Endodermal cell (in vitro differentiated cells): ENCODE measurements around the gene SCEL. TPM values are rescaled to one million over a fixed set of nuclear protein-coding genes. Genes with fewer than 3 reads are reported as not detected.

Experiments used
- DNase-seq: peaks from one replicate; pipeline ENCODE4 v3.0.0-alpha.2; 2017
- H3K27ac ChIP-seq: 2 replicates; pipeline ENCODE4 v1.5.1; 2013; ENCODE audit warnings: mild to moderate bottlenecking, low read depth, low read length, moderate library complexity
- H3K27me3 ChIP-seq: 2 replicates; pipeline ENCODE4 v1.6.1; 2013; ENCODE audit warnings: mild to moderate bottlenecking, low read length, moderate library complexity; ENCODE audit not compliant: insufficient read depth, control insufficient read depth, poor library complexity, severe bottlenecking
- H3K36me3 ChIP-seq: 2 replicates; pipeline ENCODE4 v1.7.0; 2013; ENCODE audit warnings: mild to moderate bottlenecking, low read length, moderate library complexity; ENCODE audit not compliant: control insufficient read depth, insufficient read depth
- H3K4me1 ChIP-seq: one replicate; pipeline ENCODE4 v1.7.0; 2013; ENCODE audit warnings: low read length; ENCODE audit not compliant: control insufficient read depth, insufficient read depth
- H3K4me3 ChIP-seq: 2 replicates; pipeline ENCODE4 v1.5.1; 2013; ENCODE audit warnings: mild to moderate bottlenecking, low read length, moderate library complexity
- H3K9ac ChIP-seq: 2 replicates; pipeline ENCODE4 v1.6.1; 2013; ENCODE audit warnings: mild to moderate bottlenecking, low read length, moderate library complexity; ENCODE audit not compliant: poor library complexity, severe bottlenecking; ENCODE audit errors: extremely low read depth
- H3K9me3 ChIP-seq: 2 replicates; pipeline ENCODE4 v1.6.1; 2013; ENCODE audit warnings: mild to moderate bottlenecking, low read length, moderate library complexity; ENCODE audit not compliant: control insufficient read depth
- H3K27ac Mint-ChIP-seq: 2 replicates; pipeline ENCODE4 v1.8.0; 2020; ENCODE audit warnings: mixed read lengths
- H3K27me3 Mint-ChIP-seq: 2 replicates; pipeline ENCODE4 v1.8.0; 2021; ENCODE audit warnings: mild to moderate bottlenecking, mixed read lengths; ENCODE audit not compliant: insufficient read depth
- H3K36me3 Mint-ChIP-seq: 2 replicates; pipeline ENCODE4 v1.8.0; 2020; ENCODE audit warnings: low read depth, mixed read lengths
- H3K4me1 Mint-ChIP-seq: 2 replicates; pipeline ENCODE4 v1.8.0; 2020; ENCODE audit warnings: mixed read lengths
- H3K4me3 Mint-ChIP-seq: 2 replicates; pipeline ENCODE4 v1.8.0; 2020; ENCODE audit warnings: mild to moderate bottlenecking, moderate library complexity, mixed read lengths
- H3K9me3 Mint-ChIP-seq: 2 replicates; pipeline ENCODE4 v1.8.0; 2020; ENCODE audit warnings: mild to moderate bottlenecking, mixed read lengths
- WGBS, 2 experiments: methylation state at CpG; one replicate each; pipeline versions ENCODE4 v1.1.5 to v1.1.7; 2013; ENCODE audit warnings: missing lambda C conversion rate in 2 of 2, mixed read lengths in 1 of 2; ENCODE audit not compliant: insufficient coverage in 1 of 2, insufficient read length in 1 of 2; 5-methylcytosine and 5-hydroxymethylcytosine counted together
- total RNA-seq, 2 donors: library from RNA; stranded (reverse); fragmentation: NEBNext Ultra II Directional in 1 of 2; extraction: Animal tissue kit (Norgen Biotek cat#: 25700) in 1 of 2; gene quantifications; 2 replicates in 1 of 2; 3 replicates in 1 of 2; pipeline ENCODE4 v1.2.1, GENCODE V29; 2021
- TF ChIP-seq, protein P1 (sequence below): fragments of 200-600 bp; sonication (generic); conservative IDR thresholded peaks from 2 replicates; pipeline ENCODE4 v1.5.0; 2021; ENCODE audit warnings: antibody characterized with exemption, mild to moderate bottlenecking

SCEL gene
- total RNA-seq, 2 donors from 2014 or later: 0.18 TPM; not detected in 1

DNA sequence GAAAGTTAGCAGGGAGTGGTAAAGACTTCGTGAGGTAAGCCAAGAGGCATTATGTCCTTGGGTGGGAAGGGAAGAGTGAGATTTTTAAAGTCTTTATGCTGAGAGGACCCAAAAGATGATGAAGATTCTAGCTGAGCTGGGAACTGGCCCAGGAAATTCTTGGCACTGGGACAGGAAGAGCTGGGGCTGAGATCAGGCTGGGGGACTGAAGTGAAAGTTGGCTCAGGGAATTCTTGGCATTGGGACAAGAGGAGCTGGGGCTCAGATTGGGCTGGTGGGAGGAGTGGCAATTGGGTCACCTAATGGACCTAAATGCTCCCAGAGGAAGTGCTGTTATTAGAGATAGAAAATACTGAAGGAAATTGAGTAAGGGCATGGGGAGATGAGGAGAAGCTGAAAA, 8.8 kb downstream of the SCEL start:
- 83 to 86% methylated on average over 1 of the region's 1 CpG for WGBS, 2 experiments
- H3K27me3 Mint-ChIP-seq: no peaks in the 10 kb centered on the region
- Histone ChIP-seq H3K36me3 (no peaks in the 10 kb centered on the region), H3K27ac (no peak overlapping the region), H3K9me3 (no peaks in the 10 kb centered on the region), H3K27me3 (no peaks in the 10 kb centered on the region), H3K4me1 (no peaks in the 10 kb centered on the region), H3K9ac (no peak overlapping the region), H3K4me3 (no peak overlapping the region)
- no peak overlapping the region for H3K27ac Mint-ChIP-seq
- H3K36me3 Mint-ChIP-seq: no peaks in the 10 kb centered on the region
- no peak for DNase-seq
- H3K4me1 Mint-ChIP-seq: peaks cover 6% of the 10 kb centered on the region
- TF ChIP-seq, protein P1, sequence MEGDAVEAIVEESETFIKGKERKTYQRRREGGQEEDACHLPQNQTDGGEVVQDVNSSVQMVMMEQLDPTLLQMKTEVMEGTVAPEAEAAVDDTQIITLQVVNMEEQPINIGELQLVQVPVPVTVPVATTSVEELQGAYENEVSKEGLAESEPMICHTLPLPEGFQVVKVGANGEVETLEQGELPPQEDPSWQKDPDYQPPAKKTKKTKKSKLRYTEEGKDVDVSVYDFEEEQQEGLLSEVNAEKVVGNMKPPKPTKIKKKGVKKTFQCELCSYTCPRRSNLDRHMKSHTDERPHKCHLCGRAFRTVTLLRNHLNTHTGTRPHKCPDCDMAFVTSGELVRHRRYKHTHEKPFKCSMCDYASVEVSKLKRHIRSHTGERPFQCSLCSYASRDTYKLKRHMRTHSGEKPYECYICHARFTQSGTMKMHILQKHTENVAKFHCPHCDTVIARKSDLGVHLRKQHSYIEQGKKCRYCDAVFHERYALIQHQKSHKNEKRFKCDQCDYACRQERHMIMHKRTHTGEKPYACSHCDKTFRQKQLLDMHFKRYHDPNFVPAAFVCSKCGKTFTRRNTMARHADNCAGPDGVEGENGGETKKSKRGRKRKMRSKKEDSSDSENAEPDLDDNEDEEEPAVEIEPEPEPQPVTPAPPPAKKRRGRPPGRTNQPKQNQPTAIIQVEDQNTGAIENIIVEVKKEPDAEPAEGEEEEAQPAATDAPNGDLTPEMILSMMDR: no peak
- H3K9me3 Mint-ChIP-seq: peaks cover 2% of the 10 kb centered on the region
- no peak overlapping the region for H3K4me3 Mint-ChIP-seq

DNA sequence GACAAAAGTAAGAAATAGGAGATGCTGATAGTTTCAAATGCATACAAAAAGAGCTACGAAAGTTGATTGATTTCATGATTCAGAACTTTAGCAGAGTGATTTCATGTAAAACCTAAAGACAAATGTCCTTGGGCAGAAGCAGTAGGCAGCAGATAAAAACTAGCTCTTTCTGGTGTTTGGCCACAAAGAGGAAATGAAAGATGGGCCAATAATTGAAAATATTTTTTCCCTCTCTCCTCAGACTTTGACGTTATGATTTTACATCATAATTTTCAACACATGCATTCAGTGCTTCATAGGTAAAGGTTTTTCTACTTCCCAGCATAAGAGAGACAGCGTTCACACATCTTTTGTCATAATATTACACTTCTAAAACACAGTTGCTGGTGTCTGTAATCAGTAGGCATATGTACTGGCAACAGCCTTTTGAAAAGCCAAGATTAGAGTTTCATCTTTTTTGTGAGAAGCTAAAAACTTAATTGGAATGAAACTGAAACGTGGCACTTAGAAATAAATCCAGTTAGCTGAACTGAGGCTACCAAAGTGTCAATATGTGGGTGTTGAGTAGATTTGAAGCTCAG, 9.3 kb downstream of the SCEL start:
- no peak overlapping the region for H3K27ac Mint-ChIP-seq
- H3K9me3 Mint-ChIP-seq: peaks cover 2% of the 10 kb centered on the region
- H3K4me1 Mint-ChIP-seq: peaks cover 6% of the 10 kb centered on the region
- Histone ChIP-seq H3K9me3 (no peaks in the 10 kb centered on the region), H3K4me1 (no peaks in the 10 kb centered on the region), H3K27me3 (no peaks in the 10 kb centered on the region), H3K27ac (no peak overlapping the region), H3K36me3 (no peaks in the 10 kb centered on the region), H3K9ac (no peak overlapping the region), H3K4me3 (no peak overlapping the region)
- TF ChIP-seq, protein P1: no peak
- H3K36me3 Mint-ChIP-seq: no peaks in the 10 kb centered on the region
- 91 to 100% methylated on average over 3 to 4 of the region's 4 CpGs for WGBS, 2 experiments
- H3K4me3 Mint-ChIP-seq: no peak overlapping the region
- no peak for DNase-seq
- H3K27me3 Mint-ChIP-seq: no peaks in the 10 kb centered on the region

DNA sequence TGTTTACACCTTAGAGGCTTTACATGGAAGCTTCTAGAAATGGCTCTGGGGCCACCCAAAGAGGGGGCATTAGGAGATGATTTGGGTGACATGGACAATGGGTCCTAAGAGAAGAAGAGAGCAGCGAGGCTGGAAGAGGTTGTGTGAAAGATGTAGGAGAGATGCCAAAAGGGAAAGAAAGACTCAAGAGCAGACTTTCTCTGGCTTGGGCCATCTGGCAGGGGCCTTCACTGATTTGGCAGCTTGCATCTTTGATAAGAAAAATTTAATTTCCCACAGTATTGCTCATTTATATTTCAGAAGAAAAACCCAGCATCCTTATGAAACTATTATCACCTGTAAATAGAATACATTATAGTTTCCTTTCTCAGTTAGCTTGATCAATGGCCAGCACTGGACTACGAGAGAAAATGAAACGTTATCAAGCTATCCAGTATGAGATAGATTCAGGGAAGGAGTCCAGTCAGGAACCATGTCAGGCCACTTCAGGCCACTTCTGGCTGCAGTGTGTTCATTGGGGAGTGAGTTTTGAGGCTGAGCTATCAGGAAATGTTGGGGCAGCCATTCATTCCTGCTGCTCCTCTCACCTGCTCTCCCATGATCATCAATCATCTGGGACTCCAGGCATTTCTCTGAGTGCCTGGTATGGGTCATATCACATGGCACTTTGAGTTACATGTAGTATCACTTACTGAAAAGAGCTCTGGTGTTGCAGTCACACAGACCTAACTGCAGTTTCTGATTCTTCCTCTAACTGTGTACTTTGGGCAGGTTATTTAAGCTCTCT, 10.3 kb downstream of the SCEL start:
- Mint-ChIP-seq H3K36me3 (no peaks in the 10 kb centered on the region), H3K4me1 (peaks cover 6% of the 10 kb centered on the region), H3K9me3 (peaks cover 2% of the 10 kb centered on the region), H3K27me3 (no peaks in the 10 kb centered on the region), H3K27ac (no peak overlapping the region), H3K4me3 (no peak overlapping the region)
- Histone ChIP-seq H3K9ac (no peak overlapping the region), H3K36me3 (no peaks in the 10 kb centered on the region), H3K4me3 (no peak overlapping the region), H3K27me3 (no peaks in the 10 kb centered on the region), H3K27ac (no peak overlapping the region), H3K4me1 (no peaks in the 10 kb centered on the region), H3K9me3 (no peaks in the 10 kb centered on the region)
- TF ChIP-seq, protein P1: no peak
- DNase-seq: no peak
- WGBS, 2 experiments: 93 to 94% methylated on average over 3 of the region's 3 CpGs
